ENCODE measurements around the gene KRTAP9-8.

- no peak for TF ChIP-seq POLR2A (IDR thresholded peaks at IDR 0.05; ENCODE audit: borderline replicate concordance, extremely low read depth, insufficient read depth, insufficient read length)
- no peak for TF ChIP-seq POLR2AphosphoS5 (IDR thresholded peaks at IDR 0.05; ENCODE audit: low read depth, low read length)
- TF ChIP-seq CTCF (IDR thresholded peaks at IDR 0.05 in 2 of 3, conservative IDR thresholded peaks at IDR 0.05 in 1 of 3; ENCODE audit: borderline replicate concordance in 1 of 3, insufficient read depth in 1 of 3, low read depth in 2 of 3, low read length in 2 of 3): no peak
- TF ChIP-seq JUND (IDR thresholded peaks at IDR 0.05): no peak
- no peak for TF ChIP-seq RAD21 (IDR thresholded peaks at IDR 0.05; ENCODE audit: low read depth)
- no peak for TF ChIP-seq ZNF274 (IDR thresholded peaks at IDR 0.05; ENCODE audit: low read depth, low read length)
Observed at GRCh38 chr17:41264599-41264998, 26.8 kb downstream of the KRTAP9-8 start.

All from HCT116 (cell line).